Right lobe of liver (tissue), 6 donors: ENCODE measurements around the gene MARK3. TPM values are rescaled to one million over a fixed set of nuclear protein-coding genes. Genes with fewer than 3 reads are reported as not detected.

Experiments used
- ATAC-seq, 4 donors: fragments of 200-7000 bp; cut with Tn5 transposase; one replicate each; pipeline ENCODE4 v1.9.1; 2020; ENCODE audit warnings: mild to moderate bottlenecking in 4 of 4, moderate library complexity in 4 of 4
- DNase-seq, 3 donors: peaks; one replicate each; pipeline ENCODE4 v3.0.0-alpha.2; 2020
- H3K27ac ChIP-seq, 3 donors: fragments of 200-600 bp; one replicate each; pipeline ENCODE4 v1.8.0; 2022
- H3K27me3 ChIP-seq, 2 donors: fragments of 200-600 bp; one replicate each; pipeline ENCODE4 v1.8.0; 2022
- H3K36me3 ChIP-seq, 4 donors: fragments of 200-600 bp; sonication (generic) in 1 of 4; one replicate each; pipeline versions ENCODE4 v1.5.1 to v1.8.0; 2017 to 2022; ENCODE audit warnings: control low read depth in 1 of 4
- H3K4me1 ChIP-seq, 4 donors: fragments of 200-600 bp; sonication (generic) in 1 of 4; one replicate each; pipeline versions ENCODE4 v1.5.1 to v1.8.0; 2017 to 2022; ENCODE audit warnings: control low read depth in 1 of 4
- H3K4me3 ChIP-seq, 3 donors: fragments of 200-600 bp; one replicate each; pipeline ENCODE4 v1.8.0; 2022
- H3K9me3 ChIP-seq, 4 donors: fragments of 200-600 bp; sonication (generic) in 1 of 4; one replicate each; pipeline versions ENCODE4 v1.5.1 to v1.8.0; 2017 to 2022; ENCODE audit warnings: control low read depth in 1 of 4
- CTCF ChIP-seq, 4 donors: fragments of 200-600 bp in 3 of 4; fragments of 450-650 bp in 1 of 4; IDR thresholded peaks; one replicate each; pipeline versions ENCODE4 v1.5.1 to v1.8.0; 2016 to 2022; ENCODE audit warnings: antibody characterized with exemption in 4 of 4, mild to moderate bottlenecking in 2 of 4
- POLR2A ChIP-seq: fragments of 450-650 bp; IDR thresholded peaks from one replicate; pipeline ENCODE4 v1.6.1; 2017; ENCODE audit warnings: antibody characterized with exemption, mild to moderate bottlenecking
- WGBS: methylation state at CpG from one replicate; pipeline ENCODE4 v1.1.6; 2018; ENCODE audit warnings: low coverage, low lambda C conversion rate; ENCODE audit not compliant: insufficient coverage; ENCODE audit errors: missing lambda C conversion rate; 5-methylcytosine and 5-hydroxymethylcytosine counted together
- intact Hi-C, 2 donors: fragments of 100-400 bp; cut with DNase I; formaldehyde crosslinking; loops; one replicate each; pipeline versions ENCODE4 v1.11.2 to v1.14.1; 2022
- total RNA-seq, 6 experiments: library from RNA; depleted of rRNA in 2 of 6; stranded (reverse); fragments of >200 nt in 2 of 6; fragmentation: NEBNext Ultra II Directional in 3 of 6; extraction: Animal tissue kit (Norgen Biotek cat#: 25700) in 3 of 6; gene quantifications; one replicate each; pipeline versions ENCODE4 v1.1.0 to v1.2.4, GENCODE V29; 2016 to 2023
- donor health status: DM: no; HTN: yes; CAD: no.
- donor health status: DM: no; HTN: no; CAD: no.
- donor health status: DM: no; HTN: no; CAD: no.
- donor health status: DM: no; HTN: yes; CAD: no.
- donor health status: DM: no; HTN: yes; CAD: no.

MARK3 gene
- total RNA-seq, 6 experiments from 2014 or later, result 25.5 to 34.3 (median 27.3) TPM

GRCh38 chr14:103537175-103537990, 152.2 kb downstream of the MARK3 start:
- H3K36me3 ChIP-seq, result no peaks in the 10 kb centered on the region
- intact Hi-C loops, result no loop called here
- H3K9me3 ChIP-seq, result no peaks in the 10 kb centered on the region
- no peaks in the 10 kb centered on the region for H3K27me3 ChIP-seq
- 40% methylated on average over 1 of the region's 18 CpGs for WGBS
- no peaks in the 10 kb centered on the region for H3K4me1 ChIP-seq
- H3K27ac ChIP-seq, result no peak overlapping the region
- DNase-seq (no peak), ATAC-seq (peak in 1 of 4 donors; percentile 4)
- H3K4me3 ChIP-seq, result no peak overlapping the region
- TF ChIP-seq POLR2A (no peak), CTCF (IDR thresholded peaks at IDR 0.05) (no peak)

- no peaks in the 10 kb centered on the region for H3K4me1 ChIP-seq
- no peaks in the 10 kb centered on the region for H3K9me3 ChIP-seq
- WGBS, result 9% methylated on average over 5 of the region's 30 CpGs
- TF ChIP-seq CTCF (IDR thresholded peaks at IDR 0.05), result no peak
- no peak for TF ChIP-seq POLR2A
- intact Hi-C loops, result no loop called here
- H3K27ac ChIP-seq, result no peak overlapping the region
- H3K36me3 ChIP-seq, result no peaks in the 10 kb centered on the region
- DNase-seq (no peak), ATAC-seq (peak in 2 of 4 donors; percentile 2 to 5)
- no peaks in the 10 kb centered on the region for H3K27me3 ChIP-seq
- H3K4me3 ChIP-seq, result no peak overlapping the region
These were observed 153.3 kb downstream of the MARK3 start for GRCh38 chr14:103538291-103539055.

- Histone ChIP-seq H3K4me1 (no peaks in the 10 kb centered on the region), H3K4me3 (no peak overlapping the region), H3K36me3 (no peaks in the 10 kb centered on the region), H3K27me3 (no peaks in the 10 kb centered on the region), H3K27ac (no peak overlapping the region), H3K9me3 (no peaks in the 10 kb centered on the region)
- 59% methylated on average over 23 of the region's 28 CpGs for WGBS
- DNase-seq, result no peak
- TF ChIP-seq CTCF (IDR thresholded peaks at IDR 0.05) (no peak), POLR2A (no peak)
- peak in 1 of 4 donors; percentile 11 for ATAC-seq
- intact Hi-C loops, result no loop called here
These were observed 154.0 kb downstream of the MARK3 start for GRCh38 chr14:103539056-103539825.

- DNase-seq, result peak in 1 of 3 donors; percentile 16
- intact Hi-C loops, result loop anchor here in 1 of 2 donors (10.0 kb wide), 1 partner anchor 46 kb away; no protein-coding TSS in a partner anchor
- Histone ChIP-seq H3K4me1 (no peaks in the 10 kb centered on the region), H3K4me3 (no peak overlapping the region), H3K36me3 (no peaks in the 10 kb centered on the region), H3K9me3 (no peaks in the 10 kb centered on the region), H3K27me3 (no peaks in the 10 kb centered on the region), H3K27ac (no peak overlapping the region)
- TF ChIP-seq CTCF (IDR thresholded peaks at IDR 0.05) (no peak), POLR2A (no peak)
- ATAC-seq, result no peak
- 67% methylated on average over 1 of the region's 17 CpGs for WGBS
These were observed 155.8 kb downstream of the MARK3 start for GRCh38 chr14:103540821-103541708.
